Measurements from ENCODE around the gene HSPG2.

HSPG2 gene

DNA sequence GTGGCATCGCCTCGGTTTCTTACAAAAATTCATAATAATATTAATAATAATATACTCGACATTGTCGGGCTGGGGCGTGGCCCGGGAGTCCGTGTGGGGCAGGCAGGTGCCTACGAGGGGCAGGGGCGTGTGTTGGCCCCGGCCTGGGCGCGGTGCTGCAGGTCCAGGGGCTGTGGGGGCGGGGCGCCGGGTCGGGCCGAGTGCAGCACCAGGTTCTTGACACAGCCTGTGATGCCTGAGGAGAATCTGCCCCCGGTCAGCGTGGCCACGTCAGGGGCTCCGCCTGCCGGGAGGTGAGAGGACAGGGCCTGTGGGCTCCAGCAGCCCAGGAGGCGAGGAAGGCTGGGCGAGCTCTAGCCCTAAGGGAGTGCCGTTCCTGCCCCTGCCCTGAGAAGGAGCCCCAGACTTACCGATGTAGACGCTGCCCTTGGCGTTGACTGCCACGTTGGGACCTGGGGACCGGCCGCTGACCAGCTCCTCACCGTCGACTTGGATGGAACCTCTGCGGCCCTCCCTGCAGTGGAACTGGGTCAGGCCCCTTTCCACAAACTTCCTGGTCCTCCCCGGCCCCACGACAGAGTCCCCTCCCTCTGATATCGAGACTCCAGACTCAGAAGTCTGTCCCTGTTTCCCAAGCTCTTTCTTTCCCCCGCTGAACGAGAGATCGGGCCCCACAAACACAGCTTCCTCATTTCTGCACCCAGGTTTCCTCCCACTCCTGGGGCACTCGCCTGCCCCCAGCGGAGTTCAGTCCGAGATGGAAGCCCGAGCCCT, 113.7 kb downstream of the HSPG2 start:
- H3K27me3 ChIP-seq (ENCODE audit: insufficient read depth, poor library complexity, severe bottlenecking) = no peaks in the 10 kb centered on the region
- DNase-seq (ENCODE audit: low read depth in 1 of 2, low spot score in 1 of 2) = peak in 1 of 2 experiments; percentile 70
- H3K4me3 ChIP-seq (replicated peaks; ENCODE audit: insufficient read depth, low read length) = no peak overlapping the region
- TF ChIP-seq, protein P1, sequence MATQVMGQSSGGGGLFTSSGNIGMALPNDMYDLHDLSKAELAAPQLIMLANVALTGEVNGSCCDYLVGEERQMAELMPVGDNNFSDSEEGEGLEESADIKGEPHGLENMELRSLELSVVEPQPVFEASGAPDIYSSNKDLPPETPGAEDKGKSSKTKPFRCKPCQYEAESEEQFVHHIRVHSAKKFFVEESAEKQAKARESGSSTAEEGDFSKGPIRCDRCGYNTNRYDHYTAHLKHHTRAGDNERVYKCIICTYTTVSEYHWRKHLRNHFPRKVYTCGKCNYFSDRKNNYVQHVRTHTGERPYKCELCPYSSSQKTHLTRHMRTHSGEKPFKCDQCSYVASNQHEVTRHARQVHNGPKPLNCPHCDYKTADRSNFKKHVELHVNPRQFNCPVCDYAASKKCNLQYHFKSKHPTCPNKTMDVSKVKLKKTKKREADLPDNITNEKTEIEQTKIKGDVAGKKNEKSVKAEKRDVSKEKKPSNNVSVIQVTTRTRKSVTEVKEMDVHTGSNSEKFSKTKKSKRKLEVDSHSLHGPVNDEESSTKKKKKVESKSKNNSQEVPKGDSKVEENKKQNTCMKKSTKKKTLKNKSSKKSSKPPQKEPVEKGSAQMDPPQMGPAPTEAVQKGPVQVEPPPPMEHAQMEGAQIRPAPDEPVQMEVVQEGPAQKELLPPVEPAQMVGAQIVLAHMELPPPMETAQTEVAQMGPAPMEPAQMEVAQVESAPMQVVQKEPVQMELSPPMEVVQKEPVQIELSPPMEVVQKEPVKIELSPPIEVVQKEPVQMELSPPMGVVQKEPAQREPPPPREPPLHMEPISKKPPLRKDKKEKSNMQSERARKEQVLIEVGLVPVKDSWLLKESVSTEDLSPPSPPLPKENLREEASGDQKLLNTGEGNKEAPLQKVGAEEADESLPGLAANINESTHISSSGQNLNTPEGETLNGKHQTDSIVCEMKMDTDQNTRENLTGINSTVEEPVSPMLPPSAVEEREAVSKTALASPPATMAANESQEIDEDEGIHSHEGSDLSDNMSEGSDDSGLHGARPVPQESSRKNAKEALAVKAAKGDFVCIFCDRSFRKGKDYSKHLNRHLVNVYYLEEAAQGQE (IDR thresholded peaks at IDR 0.05; ENCODE audit: insufficient replicate concordance, low read depth) = no peak
- TF ChIP-seq SPI1 (IDR thresholded peaks at IDR 0.05; ENCODE audit: borderline replicate concordance, low read depth) = peak; percentile 71; the same call in 1 of the 2 replicates
- no peak overlapping the region for H3K27ac ChIP-seq (replicated peaks)

DNA sequence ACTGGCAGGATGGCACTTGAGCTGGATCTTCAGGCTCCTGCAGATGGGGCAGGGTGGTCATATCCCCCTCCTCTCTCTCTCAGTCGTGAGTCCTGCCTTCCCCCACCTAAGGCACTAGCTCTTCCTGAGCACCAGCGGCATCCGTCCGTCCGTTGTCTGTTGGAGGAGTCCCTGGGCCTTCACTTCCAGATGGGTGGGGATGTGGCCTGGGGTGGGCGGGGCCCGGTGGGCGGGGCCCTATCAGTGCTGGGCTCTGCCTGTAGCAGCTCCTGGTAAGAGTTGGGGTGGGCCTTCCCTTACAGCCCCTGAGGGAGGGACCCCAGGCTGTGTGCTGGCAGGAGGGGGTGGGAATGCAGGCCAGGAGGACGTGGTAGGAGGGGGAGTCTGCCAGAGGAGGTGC, 114.8 kb downstream of the HSPG2 start:
- DNase-seq (ENCODE audit: low read depth in 1 of 2, low spot score in 1 of 2) = no peak
- Histone ChIP-seq H3K27me3 (ENCODE audit: insufficient read depth, poor library complexity, severe bottlenecking) (no peaks in the 10 kb centered on the region), H3K27ac (replicated peaks) (no peak overlapping the region), H3K4me3 (replicated peaks; ENCODE audit: insufficient read depth, low read length) (no peak overlapping the region)
- TF ChIP-seq, protein P1 (IDR thresholded peaks at IDR 0.05; ENCODE audit: insufficient replicate concordance, low read depth) = no peak
- TF ChIP-seq, protein P2, sequence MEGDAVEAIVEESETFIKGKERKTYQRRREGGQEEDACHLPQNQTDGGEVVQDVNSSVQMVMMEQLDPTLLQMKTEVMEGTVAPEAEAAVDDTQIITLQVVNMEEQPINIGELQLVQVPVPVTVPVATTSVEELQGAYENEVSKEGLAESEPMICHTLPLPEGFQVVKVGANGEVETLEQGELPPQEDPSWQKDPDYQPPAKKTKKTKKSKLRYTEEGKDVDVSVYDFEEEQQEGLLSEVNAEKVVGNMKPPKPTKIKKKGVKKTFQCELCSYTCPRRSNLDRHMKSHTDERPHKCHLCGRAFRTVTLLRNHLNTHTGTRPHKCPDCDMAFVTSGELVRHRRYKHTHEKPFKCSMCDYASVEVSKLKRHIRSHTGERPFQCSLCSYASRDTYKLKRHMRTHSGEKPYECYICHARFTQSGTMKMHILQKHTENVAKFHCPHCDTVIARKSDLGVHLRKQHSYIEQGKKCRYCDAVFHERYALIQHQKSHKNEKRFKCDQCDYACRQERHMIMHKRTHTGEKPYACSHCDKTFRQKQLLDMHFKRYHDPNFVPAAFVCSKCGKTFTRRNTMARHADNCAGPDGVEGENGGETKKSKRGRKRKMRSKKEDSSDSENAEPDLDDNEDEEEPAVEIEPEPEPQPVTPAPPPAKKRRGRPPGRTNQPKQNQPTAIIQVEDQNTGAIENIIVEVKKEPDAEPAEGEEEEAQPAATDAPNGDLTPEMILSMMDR (IDR thresholded peaks at IDR 0.05; ENCODE audit: insufficient read depth, low read length) = no peak
- no peak for TF ChIP-seq POLR2AphosphoS5 (IDR thresholded peaks at IDR 0.05; ENCODE audit: low read depth)

DNA sequence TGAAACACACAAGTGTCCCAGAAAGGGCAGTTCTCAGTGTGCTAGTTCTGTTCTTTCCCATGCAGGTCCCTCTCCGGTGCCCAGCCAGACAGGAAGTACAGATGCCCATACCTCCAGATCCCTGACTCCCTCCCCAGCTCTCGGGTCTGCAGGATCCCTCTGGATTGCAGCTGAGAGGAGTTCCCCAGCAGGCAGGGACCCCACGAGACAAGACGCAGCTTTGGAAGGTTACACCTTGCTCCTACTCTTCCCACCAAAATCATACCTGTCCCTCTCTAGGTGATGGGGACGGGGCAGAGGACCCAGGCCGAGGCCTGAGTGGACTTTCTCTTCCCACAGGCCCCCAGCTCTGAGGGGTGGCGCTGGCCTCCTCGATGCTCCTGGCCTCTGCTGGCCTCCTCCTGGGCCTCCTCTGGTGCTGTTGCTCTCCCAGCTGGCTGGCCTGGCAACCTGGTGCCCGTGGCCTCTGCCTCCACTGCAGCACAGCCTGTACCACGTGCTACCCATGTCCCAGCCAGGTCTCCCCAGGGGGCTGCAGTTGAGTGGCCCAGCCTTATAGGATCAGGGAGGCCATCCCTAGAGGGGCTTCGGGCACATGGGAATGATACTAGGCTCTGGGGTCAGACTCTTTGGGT, 115.6 kb downstream of the HSPG2 start:
- no peak for TF ChIP-seq SPI1 (IDR thresholded peaks at IDR 0.05; ENCODE audit: borderline replicate concordance, low read depth)
- TF ChIP-seq, protein P2 (IDR thresholded peaks at IDR 0.05; ENCODE audit: insufficient read depth, low read length) = no peak
- no peak for TF ChIP-seq POLR2AphosphoS5 (IDR thresholded peaks at IDR 0.05; ENCODE audit: low read depth)
- TF ChIP-seq, protein P1 (IDR thresholded peaks at IDR 0.05; ENCODE audit: insufficient replicate concordance, low read depth) = no peak
- TF ChIP-seq GABPA (IDR thresholded peaks at IDR 0.05; ENCODE audit: low read depth) = no peak
- H3K27me3 ChIP-seq (ENCODE audit: insufficient read depth, poor library complexity, severe bottlenecking) = no peaks in the 10 kb centered on the region
- no peak overlapping the region for H3K4me3 ChIP-seq (replicated peaks; ENCODE audit: insufficient read depth, low read length)
- DNase-seq (ENCODE audit: low read depth in 1 of 2, low spot score in 1 of 2) = no peak
- H3K27ac ChIP-seq (replicated peaks) = no peak overlapping the region
